ENCODE results near the gene PLCB4. TPM values are rescaled to one million over a fixed set of nuclear protein-coding genes. Genes with fewer than 3 reads are reported as not detected.

PLCB4 gene
- total and polyA plus RNA-seq, 2 donors (not counting 1 experiment from before 2014, with no cell fraction given): 7.3 to 13.7 TPM

DNA sequence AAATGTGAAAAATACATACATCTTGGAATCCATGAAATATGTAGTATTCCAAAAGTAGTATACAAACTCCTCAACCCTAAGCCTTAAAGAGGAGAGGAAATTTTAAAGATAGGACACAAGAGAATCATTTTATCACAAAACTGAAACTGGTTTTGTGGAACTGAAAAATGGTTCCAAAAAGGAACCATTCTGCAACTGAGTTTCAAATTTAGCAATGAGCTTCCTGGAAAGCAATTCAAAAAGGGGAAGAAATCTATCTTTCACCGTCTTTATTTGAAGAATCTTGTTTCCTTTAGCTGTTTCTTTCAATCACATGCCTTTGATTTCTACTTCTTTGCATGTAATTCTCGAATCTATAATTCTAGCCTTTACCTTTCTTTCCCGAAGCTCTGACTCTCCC, 413.3 kb downstream of the PLCB4 start:
- Histone ChIP-seq H3K27ac (ENCODE audit: insufficient read depth, low read length) (no peak overlapping the region), H3K4me3 (replicated peaks in 1 of 4; ENCODE audit: control extremely low read depth in 1 of 4, insufficient read depth in 1 of 4, low read depth in 3 of 4, low read length in 4 of 4) (no peak overlapping the region)
- TF ChIP-seq EZH2 (IDR thresholded peaks at IDR 0.05; ENCODE audit: low read length, missing control alignments): no peak
- TF ChIP-seq, protein P1, sequence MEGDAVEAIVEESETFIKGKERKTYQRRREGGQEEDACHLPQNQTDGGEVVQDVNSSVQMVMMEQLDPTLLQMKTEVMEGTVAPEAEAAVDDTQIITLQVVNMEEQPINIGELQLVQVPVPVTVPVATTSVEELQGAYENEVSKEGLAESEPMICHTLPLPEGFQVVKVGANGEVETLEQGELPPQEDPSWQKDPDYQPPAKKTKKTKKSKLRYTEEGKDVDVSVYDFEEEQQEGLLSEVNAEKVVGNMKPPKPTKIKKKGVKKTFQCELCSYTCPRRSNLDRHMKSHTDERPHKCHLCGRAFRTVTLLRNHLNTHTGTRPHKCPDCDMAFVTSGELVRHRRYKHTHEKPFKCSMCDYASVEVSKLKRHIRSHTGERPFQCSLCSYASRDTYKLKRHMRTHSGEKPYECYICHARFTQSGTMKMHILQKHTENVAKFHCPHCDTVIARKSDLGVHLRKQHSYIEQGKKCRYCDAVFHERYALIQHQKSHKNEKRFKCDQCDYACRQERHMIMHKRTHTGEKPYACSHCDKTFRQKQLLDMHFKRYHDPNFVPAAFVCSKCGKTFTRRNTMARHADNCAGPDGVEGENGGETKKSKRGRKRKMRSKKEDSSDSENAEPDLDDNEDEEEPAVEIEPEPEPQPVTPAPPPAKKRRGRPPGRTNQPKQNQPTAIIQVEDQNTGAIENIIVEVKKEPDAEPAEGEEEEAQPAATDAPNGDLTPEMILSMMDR (conservative IDR thresholded peaks at IDR 0.05 in 1 of 2, IDR thresholded peaks at IDR 0.05 in 1 of 2; ENCODE audit: low read depth in 1 of 2, low read length in 2 of 2): no peak

DNA sequence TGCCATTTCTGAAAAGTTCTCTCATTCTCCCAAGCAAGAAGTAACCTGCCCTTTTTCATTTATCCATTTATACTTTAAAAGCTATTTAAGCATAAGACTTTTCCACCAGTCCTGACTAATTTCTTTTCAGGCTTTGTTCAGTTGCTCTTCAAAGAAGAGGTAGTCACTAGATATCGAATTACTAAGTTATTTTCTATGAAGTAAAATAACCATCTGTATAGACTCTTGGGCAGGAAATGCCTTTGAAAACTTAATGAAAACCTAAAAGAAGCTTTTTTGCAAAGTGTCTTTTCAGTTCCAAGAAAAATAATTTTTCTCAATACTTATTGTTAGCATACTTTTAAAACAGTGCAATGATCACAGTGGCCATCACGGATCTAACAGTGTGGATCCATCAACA, 414.2 kb downstream of the PLCB4 start:
- Histone ChIP-seq H4K20me1 (ENCODE audit: control insufficient read depth, extremely low read depth, insufficient read depth, low read length) (no peaks in the 10 kb centered on the region), H3K36me3 (ENCODE audit: control insufficient read depth, insufficient read depth, low read length) (no peaks in the 10 kb centered on the region), H3K27ac (ENCODE audit: insufficient read depth, low read length) (no peak overlapping the region), H3K4me1 (ENCODE audit: control insufficient read depth, extremely low read depth, insufficient read depth, low read length) (no peaks in the 10 kb centered on the region), H3K4me3 (replicated peaks in 1 of 4; ENCODE audit: control extremely low read depth in 1 of 4, insufficient read depth in 1 of 4, low read depth in 3 of 4, low read length in 4 of 4) (no peak overlapping the region), H2AFZ (ENCODE audit: low read length) (no peak overlapping the region), H3K79me2 (ENCODE audit: control insufficient read depth, insufficient read depth, low read length) (no peaks in the 10 kb centered on the region), H3K9ac (ENCODE audit: insufficient read depth, low read length) (no peak overlapping the region), H3K27me3 (ENCODE audit: control insufficient read depth, insufficient read depth, low read length) (no peaks in the 10 kb centered on the region), H3K4me2 (ENCODE audit: extremely low read depth, insufficient read depth, low read length) (no peak overlapping the region), H3K9me3 (ENCODE audit: control insufficient read depth, insufficient read depth, low read depth, low read length) (no peaks in the 10 kb centered on the region)
- no peak for DNase-seq (ENCODE audit: low read depth in 2 of 2)
- TF ChIP-seq EZH2 (IDR thresholded peaks at IDR 0.05; ENCODE audit: low read length, missing control alignments): no peak
- TF ChIP-seq, protein P1 (conservative IDR thresholded peaks at IDR 0.05 in 1 of 2, IDR thresholded peaks at IDR 0.05 in 1 of 2; ENCODE audit: low read depth in 1 of 2, low read length in 2 of 2): no peak

More for the DNA sequence above, 413.3 kb downstream of the PLCB4 start:
- no peak overlapping the region for H3K9ac ChIP-seq (ENCODE audit: insufficient read depth, low read length)
- no peaks in the 10 kb centered on the region for H3K9me3 ChIP-seq (ENCODE audit: control insufficient read depth, insufficient read depth, low read depth, low read length)
- H3K36me3 ChIP-seq (ENCODE audit: control insufficient read depth, insufficient read depth, low read length): no peaks in the 10 kb centered on the region
- no peak overlapping the region for H2AFZ ChIP-seq (ENCODE audit: low read length)
- no peak for DNase-seq (ENCODE audit: low read depth in 2 of 2)
- H3K27me3 ChIP-seq (ENCODE audit: control insufficient read depth, insufficient read depth, low read length): no peaks in the 10 kb centered on the region
- no peaks in the 10 kb centered on the region for H3K79me2 ChIP-seq (ENCODE audit: control insufficient read depth, insufficient read depth, low read length)
- H3K4me1 ChIP-seq (ENCODE audit: control insufficient read depth, extremely low read depth, insufficient read depth, low read length): no peaks in the 10 kb centered on the region
- no peaks in the 10 kb centered on the region for H4K20me1 ChIP-seq (ENCODE audit: control insufficient read depth, extremely low read depth, insufficient read depth, low read length)
- no peak overlapping the region for H3K4me2 ChIP-seq (ENCODE audit: extremely low read depth, insufficient read depth, low read length)

DNA sequence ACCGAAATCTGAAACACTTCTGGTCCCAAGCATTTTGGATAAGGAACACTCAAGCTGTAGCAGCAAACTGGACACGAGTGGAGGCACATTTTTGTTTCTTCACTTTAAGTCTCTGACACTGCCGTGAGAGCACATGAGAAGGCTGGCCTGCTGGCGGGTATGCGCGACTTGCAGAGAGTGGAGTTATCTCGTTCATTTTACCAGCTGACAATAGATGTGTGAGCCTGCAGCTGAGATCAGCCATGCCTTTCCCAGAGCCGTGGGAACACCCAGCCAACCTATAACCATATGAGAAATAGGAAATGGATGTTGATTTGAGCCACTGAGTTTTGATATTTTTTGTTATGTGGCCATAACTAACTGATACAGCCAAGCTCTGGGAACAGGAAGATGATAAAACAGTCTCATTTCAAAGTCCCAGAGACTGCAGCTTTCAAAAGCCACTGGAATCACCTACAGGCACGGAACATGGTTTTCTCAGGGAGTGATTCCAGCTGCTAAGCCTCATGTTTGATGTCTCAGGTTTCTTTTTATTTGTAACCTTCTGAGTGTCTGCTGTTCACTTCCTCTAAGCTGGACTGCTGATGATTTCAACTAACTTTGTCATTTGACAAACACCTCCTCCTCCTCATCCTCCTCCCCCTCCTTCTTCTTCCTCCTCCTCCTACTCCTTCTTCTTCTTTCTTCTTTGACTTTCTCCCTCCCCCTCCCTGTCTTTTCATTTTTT, 416.9 kb downstream of the PLCB4 start:
- TF ChIP-seq, protein P1 (conservative IDR thresholded peaks at IDR 0.05 in 1 of 2, IDR thresholded peaks at IDR 0.05 in 1 of 2; ENCODE audit: low read depth in 1 of 2, low read length in 2 of 2): no peak
- no peak for TF ChIP-seq EZH2 (IDR thresholded peaks at IDR 0.05; ENCODE audit: low read length, missing control alignments)
- Histone ChIP-seq H3K27ac (ENCODE audit: insufficient read depth, low read length) (no peak overlapping the region), H3K4me1 (ENCODE audit: control insufficient read depth, extremely low read depth, insufficient read depth, low read length) (peaks cover 3% of the 10 kb centered on the region), H3K27me3 (ENCODE audit: control insufficient read depth, insufficient read depth, low read length) (no peaks in the 10 kb centered on the region), H3K9ac (ENCODE audit: insufficient read depth, low read length) (no peak overlapping the region), H4K20me1 (ENCODE audit: control insufficient read depth, extremely low read depth, insufficient read depth, low read length) (no peaks in the 10 kb centered on the region), H3K4me3 (replicated peaks in 1 of 4; ENCODE audit: control extremely low read depth in 1 of 4, insufficient read depth in 1 of 4, low read depth in 3 of 4, low read length in 4 of 4) (no peak overlapping the region), H3K79me2 (ENCODE audit: control insufficient read depth, insufficient read depth, low read length) (no peaks in the 10 kb centered on the region), H3K9me3 (ENCODE audit: control insufficient read depth, insufficient read depth, low read depth, low read length) (no peaks in the 10 kb centered on the region), H2AFZ (ENCODE audit: low read length) (no peak overlapping the region), H3K4me2 (ENCODE audit: extremely low read depth, insufficient read depth, low read length) (no peak overlapping the region), H3K36me3 (ENCODE audit: control insufficient read depth, insufficient read depth, low read length) (no peaks in the 10 kb centered on the region)
- DNase-seq (ENCODE audit: low read depth in 2 of 2): no peak

All from fibroblast of lung (primary cell).